BJ (cell line): ENCODE data around the gene TMEM273. TPM values are rescaled to one million over a fixed set of nuclear protein-coding genes. Genes with fewer than 3 reads are reported as not detected.

ENCODE experiments used
- CTCF ChIA-PET: fragments of 350-600 bp; formaldehyde crosslinking; extraction: SDS; loops from one replicate; lab custom pipeline; 2021; ENCODE audit warnings: antibody characterized with exemption, inconsistent platforms; lab: Yijun Ruan, JAX
- POLR2A ChIA-PET: fragments of 300-600 bp; sonication (Branson Sonifier 250); formaldehyde crosslinking; extraction: SDS; loops from one replicate; lab custom pipeline; 2021; ENCODE audit warnings: antibody characterized with exemption; lab: Charles Lee
- DNase-seq: peaks from one replicate; pipeline ENCODE4 v3.0.0-alpha.2; 2011; ENCODE audit warnings: low read depth
- H3K27me3 ChIP-seq: 2 replicates; pipeline ENCODE4 v1.6.0; 2011; ENCODE audit warnings: low read length; ENCODE audit not compliant: control insufficient read depth, insufficient read depth
- H3K36me3 ChIP-seq: 2 replicates; pipeline ENCODE4 v1.5.1; 2011; ENCODE audit warnings: low read length; ENCODE audit not compliant: control insufficient read depth, insufficient read depth
- H3K4me3 ChIP-seq: 2 replicates; pipeline ENCODE4 v1.5.1; 2011; ENCODE audit warnings: low read depth, mild to moderate bottlenecking, control low read depth, low read length
- CTCF ChIP-seq: IDR thresholded peaks from 2 replicates; pipeline ENCODE4 v1.5.1; 2011; ENCODE audit warnings: low read depth, mild to moderate bottlenecking, control low read depth, inconsistent platforms, low read length, moderate library complexity; ENCODE audit not compliant: insufficient read depth
- polyA plus RNA-seq: library from polyadenylated mRNA; depleted of rRNA; stranded (reverse); fragments of >200 nt; gene quantifications from 2 replicates; pipeline ENCODE4 v1.2.3, GENCODE V29; 2011

Gene TMEM273
- polyA plus RNA-seq, 1 experiment: not detected

- ChIA-PET POLR2A (no interaction called here), CTCF (interaction anchor here (1.8 kb wide), 1 partner anchor 458 kb away, joined by 7 read pairs; no protein-coding TSS in a partner anchor)
- no peaks in the 10 kb centered on the region; the same call in 1 of the 2 replicates for H3K27me3 ChIP-seq
- H3K4me3 ChIP-seq: peak overlapping the region; percentile 59
- 0 out of 2 replicates have a peak, but pooled peaks have one; percentile 2 for TF ChIP-seq CTCF
- no peaks in the 10 kb centered on the region; the same call in none of the 2 replicates for H3K36me3 ChIP-seq
- no peak for DNase-seq
Observed at GRCh38 chr10:49114718-49115014, 73.5 kb downstream of the TMEM273 start.

- Histone ChIP-seq H3K27me3 (no peaks in the 10 kb centered on the region), H3K4me3 (no peak overlapping the region), H3K36me3 (no peaks in the 10 kb centered on the region; the same call in none of the 2 replicates)
- no peak for TF ChIP-seq CTCF
- POLR2A ChIA-PET: no interaction called here
- CTCF ChIA-PET: interaction anchor here (0.6 to 1.8 kb wide), 4 partner anchors 32 to 457 kb away, joined by 3 to 7 read pairs (median 4); no protein-coding TSS in a partner anchor
- DNase-seq: no peak
Observed at GRCh38 chr10:49113741-49114141, 74.5 kb downstream of the TMEM273 start.

GRCh38 chr10:49112851-49113250 lies 75.3 kb downstream of the TMEM273 start:
- Histone ChIP-seq H3K4me3 (no peak overlapping the region), H3K36me3 (no peaks in the 10 kb centered on the region; the same call in none of the 2 replicates), H3K27me3 (no peaks in the 10 kb centered on the region)
- POLR2A ChIA-PET: no interaction called here
- DNase-seq: no peak
- TF ChIP-seq CTCF: no peak
- CTCF ChIA-PET: interaction anchor here (1.3 to 1.4 kb wide), 2 partner anchors 33 to 49 kb away, joined by 4 to 5 read pairs; no protein-coding TSS in a partner anchor

GRCh38 chr10:49112098-49112497 lies 76.1 kb downstream of the TMEM273 start:
- ChIA-PET CTCF (no interaction called here), POLR2A (no interaction called here)
- Histone ChIP-seq H3K27me3 (no peaks in the 10 kb centered on the region), H3K4me3 (no peak overlapping the region), H3K36me3 (no peaks in the 10 kb centered on the region; the same call in none of the 2 replicates)
- DNase-seq: no peak
- no peak for TF ChIP-seq CTCF

GRCh38 chr10:49111320-49111698 lies 76.9 kb downstream of the TMEM273 start:
- no peaks in the 10 kb centered on the region; the same call in none of the 2 replicates for H3K36me3 ChIP-seq
- no peak for DNase-seq
- H3K27me3 ChIP-seq: no peaks in the 10 kb centered on the region
- ChIA-PET CTCF (interaction anchor here (1.7 kb wide), 1 partner anchor 50 kb away, joined by 4 read pairs; no protein-coding TSS in a partner anchor), POLR2A (no interaction called here)
- H3K4me3 ChIP-seq: no peak overlapping the region
- TF ChIP-seq CTCF: no peak
